RPMI8226 (cell line): ENCODE results near the gene FITM1.

Experiments
- DNase-seq: peaks from one replicate; pipeline ENCODE4 v3.0.0-alpha.2; 2015

FITM1 gene

DNA sequence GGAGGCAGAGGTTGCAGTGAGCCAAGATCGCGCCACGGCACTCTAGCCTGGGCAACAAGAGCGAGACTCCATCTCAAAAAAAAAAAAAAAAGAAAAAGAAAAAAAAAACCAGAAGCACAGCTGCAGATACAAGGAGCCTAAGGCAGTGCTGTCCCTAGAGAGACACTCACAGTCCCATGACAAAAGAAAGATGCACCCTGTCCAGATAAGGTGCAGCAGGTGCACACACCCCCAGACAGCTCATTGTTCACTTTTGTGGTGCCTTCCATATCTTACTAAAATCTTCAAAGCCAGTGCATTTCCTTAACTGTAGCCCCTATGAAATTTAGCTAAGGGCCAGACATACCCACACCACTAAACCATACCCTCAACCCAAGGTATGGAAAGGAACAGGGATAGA lies 8.0 kb upstream of the FITM1 start:
- DNase-seq: no peak

- no peak for DNase-seq
Observed at GRCh38 chr14:24122898-24123297, 7.6 kb upstream of the FITM1 start.

DNA sequence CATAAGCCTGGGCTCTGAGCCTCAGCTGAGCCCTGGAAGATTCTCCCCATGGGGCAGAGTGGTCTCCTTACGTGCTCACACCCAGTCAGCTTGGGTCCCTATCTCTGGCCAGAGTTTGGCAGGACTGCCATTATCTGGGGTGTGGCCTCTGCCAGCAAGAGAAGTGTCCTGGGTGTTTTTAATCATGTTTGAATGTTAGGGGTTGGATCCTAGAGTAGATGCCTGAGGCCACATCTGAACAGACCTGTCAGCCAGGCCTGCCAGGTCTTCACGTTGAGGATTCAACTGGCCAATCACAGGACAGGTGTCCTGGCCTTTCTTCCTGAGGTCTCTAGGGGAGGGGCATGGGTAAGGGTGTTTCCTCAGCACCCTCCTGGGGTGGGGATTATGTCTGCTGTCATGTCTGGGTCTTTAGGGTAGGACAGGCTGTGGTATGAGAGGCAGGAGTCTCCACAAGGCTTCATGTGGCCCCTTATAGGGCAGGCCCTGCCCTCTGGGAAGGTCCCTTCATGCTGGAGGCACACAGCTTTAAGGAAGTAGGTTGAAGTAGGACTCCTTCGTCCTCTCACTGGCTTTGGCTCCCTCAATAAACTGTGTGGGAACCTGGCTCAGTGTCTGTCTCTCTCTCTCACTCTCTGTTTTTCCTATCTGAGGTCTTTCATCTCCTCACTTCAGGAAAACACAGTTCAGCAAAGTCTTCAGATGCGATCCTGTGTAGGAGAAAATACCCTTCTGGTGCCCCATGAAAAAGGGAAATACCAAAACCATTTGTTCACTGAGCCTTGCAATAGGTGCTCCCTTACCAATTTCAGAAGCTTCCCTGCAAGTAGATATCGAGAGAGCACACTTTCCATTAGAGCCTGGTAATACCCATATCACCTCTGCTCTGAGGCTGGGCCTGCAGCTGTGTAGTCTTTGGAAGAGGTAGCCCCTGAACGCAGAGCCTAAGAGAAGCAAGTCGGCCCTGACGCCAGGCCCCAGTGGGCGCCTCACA lies 6.7 kb upstream of the FITM1 start:
- DNase-seq: no peak

- DNase-seq: no peak
Observed at GRCh38 chr14:24126939-24127338, 3.5 kb upstream of the FITM1 start.

DNA sequence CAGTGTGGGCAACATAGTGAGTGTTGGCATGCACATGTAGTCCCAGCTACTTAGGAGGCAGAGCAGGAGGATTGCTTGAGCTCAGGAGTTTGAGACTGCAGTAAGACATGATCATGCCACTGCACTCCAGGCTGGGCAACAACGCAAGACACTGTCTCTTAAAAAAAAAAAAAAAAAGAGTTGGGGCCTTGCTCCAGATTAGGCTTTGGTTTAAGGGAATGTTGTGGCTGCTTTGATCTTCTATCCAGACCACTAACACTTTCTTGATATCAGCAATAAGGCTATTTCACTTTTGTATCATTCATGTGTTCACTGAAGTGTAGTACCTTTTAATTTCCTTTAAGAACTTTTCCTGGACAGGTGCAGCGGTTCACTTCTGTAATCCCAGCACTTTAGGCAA lies 2.8 kb upstream of the FITM1 start:
- no peak for DNase-seq

- no peak for DNase-seq
Observed at GRCh38 chr14:24129410-24129998, 955 bp upstream of the FITM1 start.

GRCh38 chr14:24130717-24131548 lies 474 bp downstream of the FITM1 start:
- no peak for DNase-seq

- DNase-seq: no peak
Observed at GRCh38 chr14:24131549-24131966, 1.1 kb downstream of the FITM1 start.

GRCh38 chr14:24132061-24132685 lies 1.7 kb downstream of the FITM1 start:
- peak; percentile 86 for DNase-seq

DNA sequence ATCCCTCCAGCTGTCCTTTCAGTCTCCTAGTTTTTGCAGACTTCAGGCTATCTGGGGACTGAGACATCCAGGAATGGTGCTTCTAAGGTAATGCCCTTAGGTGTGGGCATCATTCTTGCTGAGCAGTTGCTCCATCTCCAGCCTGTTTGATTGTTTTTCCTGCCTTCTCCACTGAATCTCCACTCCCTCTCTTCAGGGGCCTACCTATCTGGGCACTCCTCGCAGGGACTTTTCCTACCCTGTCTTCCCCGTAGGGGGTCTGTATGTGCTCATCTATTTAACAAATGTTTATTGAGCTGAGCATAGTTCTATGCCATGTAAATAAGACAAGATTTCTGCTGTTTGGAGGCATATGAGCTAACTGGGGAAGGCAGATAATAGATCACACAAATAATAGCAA lies 2.5 kb downstream of the FITM1 start:
- DNase-seq: no peak

DNA sequence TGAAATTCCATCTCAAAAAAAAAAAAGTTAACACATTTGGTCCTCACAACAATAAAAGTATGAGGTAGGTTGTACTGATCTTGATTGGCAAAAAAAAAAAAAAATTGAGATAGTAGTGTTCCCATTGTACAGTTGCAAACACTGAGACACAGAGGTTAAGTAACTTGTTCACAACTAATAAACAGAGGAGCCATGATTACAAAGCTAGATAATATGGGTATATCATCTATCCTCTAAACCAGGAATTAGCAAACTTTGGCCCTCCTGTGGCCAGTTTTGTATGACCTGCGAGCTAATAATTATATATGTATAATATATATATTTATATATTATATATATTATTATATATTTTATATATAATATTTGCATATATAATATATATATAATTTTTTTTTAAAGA lies 3.3 kb downstream of the FITM1 start:
- no peak for DNase-seq

- peak; percentile 38 for DNase-seq
Observed at GRCh38 chr14:24135584-24135833, 5.0 kb downstream of the FITM1 start.

GRCh38 chr14:24135834-24136683 lies 5.6 kb downstream of the FITM1 start, which contains the start of gene PSME1:
TSS of gene PSME1 (plus strand) at chr14:24136194. CDS start at chr14:24136263, 69 bp downstream.
- DNase-seq: peak; percentile 92

- DNase-seq: no peak
Observed at GRCh38 chr14:24136684-24137528, 6.4 kb downstream of the FITM1 start.

- no peak for DNase-seq
Observed at GRCh38 chr14:24137529-24138395, 7.3 kb downstream of the FITM1 start.

- no peak for DNase-seq
Observed at GRCh38 chr14:24138396-24139271, 8.2 kb downstream of the FITM1 start.

DNA sequence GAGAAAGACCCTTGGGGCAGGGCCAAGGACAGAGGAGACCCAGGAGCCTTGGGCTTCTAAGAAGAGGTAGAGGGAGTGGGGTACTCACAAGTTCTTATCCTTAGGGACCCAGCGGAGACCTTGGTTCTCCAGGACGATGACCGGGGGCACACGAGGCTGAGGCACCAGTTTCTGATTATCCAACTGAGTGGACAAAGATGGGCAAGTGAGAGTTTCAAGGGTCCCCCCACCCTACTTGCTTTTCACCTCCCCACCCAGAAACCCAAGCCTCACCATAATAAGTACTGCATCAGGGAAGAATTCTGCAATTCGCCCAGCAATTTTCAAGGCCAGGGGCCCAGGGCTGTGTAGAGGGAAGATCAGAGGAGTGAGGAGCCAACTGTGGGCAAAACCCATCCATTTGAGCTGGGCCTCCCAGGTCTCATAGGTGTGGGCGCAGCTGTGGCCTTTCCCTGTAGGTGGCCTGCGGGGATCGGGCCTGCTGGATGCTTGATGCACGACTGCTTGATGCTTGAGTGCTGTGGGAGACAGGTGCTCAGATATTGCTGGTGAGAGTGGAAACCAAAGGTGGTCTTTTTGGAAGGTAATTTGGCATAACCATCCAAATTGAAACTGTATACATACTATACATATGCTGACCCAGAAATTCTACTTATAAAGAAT lies 8.9 kb downstream of the FITM1 start:
- DNase-seq: peak; percentile 59

DNA sequence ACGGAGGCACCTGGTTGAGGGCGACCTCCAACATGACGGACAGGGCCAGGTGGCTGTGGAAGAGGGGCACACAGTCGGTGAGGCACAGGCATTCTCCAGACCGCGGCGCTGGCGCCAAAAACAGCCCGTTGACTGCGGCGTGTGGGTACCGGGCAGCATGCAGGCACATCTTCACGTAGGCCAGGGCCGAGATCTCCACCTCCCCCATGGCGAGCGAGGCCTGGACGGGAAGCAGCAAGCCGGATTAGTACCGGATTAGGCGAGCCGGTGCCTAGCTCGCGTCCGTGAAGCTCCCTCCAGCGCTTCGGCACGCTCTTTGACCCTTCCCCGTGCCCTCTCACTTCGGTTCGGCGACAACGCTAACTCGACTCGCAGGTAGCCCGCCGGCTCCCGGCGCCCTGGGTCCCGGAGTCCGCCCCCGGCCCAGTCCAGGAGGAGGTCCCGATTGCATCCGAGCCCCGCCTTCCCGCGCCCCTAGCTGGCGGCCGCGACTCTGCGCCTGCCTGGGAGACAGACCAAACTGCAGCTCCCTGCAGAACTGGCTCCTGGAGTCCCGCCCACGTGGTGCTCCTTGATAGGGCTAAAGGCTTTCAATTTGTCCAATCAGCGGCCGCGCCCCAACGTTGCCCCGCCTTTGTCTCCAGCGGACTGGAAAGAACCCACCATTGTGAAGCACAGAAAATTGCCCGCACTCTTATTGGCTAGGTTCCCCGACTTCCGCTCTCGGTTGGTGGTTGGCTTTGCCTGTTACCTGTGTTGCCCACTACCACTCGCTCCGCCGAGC lies 10.8 kb downstream of the FITM1 start, which contains the start of gene EMC9:
Gene EMC9, minus strand, starts transcription at position 495 of the 784 bp plus-strand sequence. Its CDS starts 287 bp downstream, at position 208.
- DNase-seq: peak; percentile 98
